Uterus (tissue), 2 donors: ENCODE data around the gene SCLY.

Experiments used
- CTCF ChIP-seq, 4 experiments: fragments of 200-600 bp in 2 of 4; fragments of 450-650 bp in 2 of 4; sonication (generic) in 2 of 4; IDR thresholded peaks; one replicate each; pipeline ENCODE4 v1.5.1; 2016 to 2019; ENCODE audit warnings: antibody characterized with exemption in 4 of 4, mild to moderate bottlenecking in 2 of 4, moderate library complexity in 1 of 4
- POLR2A ChIP-seq, 2 donors: fragments of 450-650 bp; IDR thresholded peaks; one replicate each; pipeline ENCODE4 v1.6.1; 2016; ENCODE audit warnings: antibody characterized with exemption in 2 of 2, mild to moderate bottlenecking in 1 of 2, moderate library complexity in 1 of 2

- TF ChIP-seq CTCF (IDR thresholded peaks at IDR 0.05) (no peak), POLR2A (IDR thresholded peaks at IDR 0.05) (no peak)
These were observed 33.7 kb downstream of the SCLY start for GRCh38 chr2:238094438-238095022.
